DMS153 treated with DMSO at 0.1 percent for 48 hours (cell line): ENCODE data around the gene RASA3.

Experiments used
- DNase-seq: peaks from one replicate; lab custom pipeline; 2025; ENCODE audit not compliant: unreplicated experiment; lab: John Stamatoyannopoulos, UW

The RASA3 gene

DNA sequence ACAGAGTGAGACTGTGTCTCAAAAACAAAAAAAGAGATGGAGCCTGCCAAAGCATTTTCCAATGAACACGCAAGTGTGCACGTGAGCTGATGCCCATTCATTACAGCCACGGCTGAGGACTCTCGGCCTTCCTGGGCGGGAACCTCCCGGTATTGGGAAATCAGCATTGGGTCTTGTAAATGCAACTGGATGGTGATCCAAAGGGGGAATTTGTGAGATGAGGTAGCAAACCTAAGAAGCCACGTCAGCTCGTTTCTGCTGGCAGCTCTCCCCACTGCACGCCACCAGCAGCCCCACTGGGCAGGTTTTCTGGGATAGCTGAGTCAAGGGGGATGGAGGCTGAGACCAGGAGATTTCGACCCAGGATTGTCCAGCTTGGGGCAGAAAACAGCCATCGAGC is 170.0 kb downstream of the RASA3 start:
- no peak for DNase-seq

GRCh38 chr13:113960276-113960948 is 172.0 kb downstream of the RASA3 start:
- DNase-seq, result no peak

- DNase-seq, result no peak
Measured at GRCh38 chr13:113959198-113959597, 173.2 kb downstream of the RASA3 start.

DNA sequence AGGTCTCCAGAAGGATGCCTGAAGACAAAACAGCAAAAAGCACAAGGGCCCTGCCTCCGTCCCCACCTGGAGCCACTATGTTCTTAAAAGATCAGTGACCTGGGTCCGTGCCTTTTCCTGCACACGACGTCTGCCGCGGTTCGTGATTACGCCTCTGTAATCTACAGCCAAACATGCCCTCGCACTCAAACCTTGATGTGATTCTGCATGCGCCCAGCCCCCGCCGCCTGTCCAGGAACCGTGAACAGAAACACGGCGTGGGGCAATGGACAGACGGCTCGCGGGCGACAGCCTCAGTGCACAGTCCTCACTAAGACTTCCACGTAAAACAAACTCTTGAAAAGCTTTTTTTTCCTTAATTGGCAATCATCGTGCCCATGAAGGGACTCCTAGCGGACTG is 174.1 kb downstream of the RASA3 start:
- DNase-seq, result no peak

GRCh38 chr13:113956571-113956970 is 175.9 kb downstream of the RASA3 start:
- no peak for DNase-seq

DNA sequence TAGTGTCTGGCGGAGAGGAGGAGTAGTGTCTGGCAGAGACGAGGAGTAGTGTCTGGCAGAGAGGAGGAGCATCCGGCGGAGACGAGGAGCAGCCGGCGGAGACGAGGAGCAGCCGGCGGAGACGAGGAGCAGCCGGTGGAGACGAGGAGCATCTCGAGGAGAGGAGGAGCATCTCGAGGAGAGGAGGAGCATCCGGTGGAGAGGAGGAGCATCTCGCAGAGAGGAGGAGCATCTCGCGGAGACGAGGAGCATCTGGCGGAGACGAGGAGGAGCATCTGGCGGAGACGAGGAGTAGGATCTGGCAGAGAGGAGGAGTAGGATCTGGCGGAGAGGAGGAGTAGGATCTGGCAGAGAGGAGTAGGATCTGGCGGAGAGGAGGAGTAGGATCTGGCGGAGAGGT is 176.7 kb downstream of the RASA3 start:
- DNase-seq, result no peak

- no peak for DNase-seq
Measured at GRCh38 chr13:113955235-113955634, 177.2 kb downstream of the RASA3 start.

DNA sequence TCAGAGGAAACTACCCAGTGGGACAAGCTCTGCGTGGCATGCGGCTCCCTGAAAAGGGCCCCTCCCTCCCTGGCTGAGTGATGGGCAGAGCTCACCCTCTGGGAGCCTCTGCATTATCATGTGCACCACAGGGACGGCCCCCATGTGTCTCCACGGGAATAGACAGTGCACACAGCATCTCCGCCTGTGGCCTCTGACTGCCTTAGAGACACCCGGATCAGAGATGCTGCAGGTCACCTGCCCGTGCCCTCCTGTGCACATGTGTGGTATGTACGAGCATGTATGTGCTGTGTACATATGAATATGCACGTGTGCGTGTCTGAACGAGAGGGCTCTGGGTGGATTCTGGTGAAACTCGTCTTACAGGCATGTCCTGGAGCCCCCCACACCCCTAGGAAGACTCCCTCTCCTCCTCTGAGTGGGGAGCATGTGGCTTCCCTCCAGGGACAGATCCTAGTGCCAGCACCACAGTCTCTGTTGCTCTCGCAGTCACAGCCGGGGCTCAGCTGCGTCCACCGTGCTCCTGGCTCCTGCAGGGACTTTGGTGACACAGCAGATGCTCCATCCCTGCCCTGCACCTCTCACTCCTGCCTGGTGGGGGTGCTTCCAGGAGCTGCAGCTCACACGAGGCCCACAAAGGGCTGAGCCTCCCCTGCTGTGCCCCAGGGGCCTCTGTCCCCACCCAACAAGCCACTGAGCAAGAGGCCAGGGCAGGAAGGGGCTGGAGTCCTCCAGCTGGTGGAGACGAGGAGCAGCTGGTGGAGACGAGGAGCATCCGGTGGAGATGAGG is 178.2 kb downstream of the RASA3 start:
- DNase-seq, result no peak

GRCh38 chr13:113953561-113953960 is 178.9 kb downstream of the RASA3 start:
- no peak for DNase-seq

DNA sequence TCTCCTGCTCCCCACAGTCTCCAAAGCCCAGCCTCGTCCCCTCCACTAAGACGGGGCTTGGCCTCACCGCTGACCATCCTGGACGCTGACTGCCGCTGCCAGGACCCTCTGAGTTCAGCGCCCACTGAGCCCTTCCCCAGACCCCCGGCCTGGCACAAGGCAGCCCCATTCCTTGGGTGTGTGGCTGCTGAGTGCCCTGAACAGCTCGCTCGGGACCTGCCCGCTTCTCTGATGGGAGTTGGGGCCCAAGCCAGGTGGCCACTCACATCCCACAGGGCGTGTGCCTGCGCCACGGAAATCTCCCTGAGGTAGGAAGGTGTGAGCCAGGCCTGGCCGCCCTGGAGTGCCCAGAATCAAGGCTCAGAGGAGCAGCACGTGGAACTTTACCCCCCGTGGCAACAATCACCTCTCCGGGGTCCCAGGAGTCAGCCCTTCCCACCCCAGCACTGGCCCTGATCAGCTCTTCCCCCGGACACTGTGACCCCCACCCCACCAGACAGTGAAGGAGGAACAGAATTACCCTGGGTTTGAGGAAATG is 179.4 kb downstream of the RASA3 start:
- DNase-seq, result no peak

GRCh38 chr13:113952151-113952982 is 180.1 kb downstream of the RASA3 start:
- no peak for DNase-seq

GRCh38 chr13:113951246-113951999 is 181.0 kb downstream of the RASA3 start:
- DNase-seq, result peak; percentile 50

GRCh38 chr13:113950451-113951245 is 181.8 kb downstream of the RASA3 start:
- no peak for DNase-seq

DNA sequence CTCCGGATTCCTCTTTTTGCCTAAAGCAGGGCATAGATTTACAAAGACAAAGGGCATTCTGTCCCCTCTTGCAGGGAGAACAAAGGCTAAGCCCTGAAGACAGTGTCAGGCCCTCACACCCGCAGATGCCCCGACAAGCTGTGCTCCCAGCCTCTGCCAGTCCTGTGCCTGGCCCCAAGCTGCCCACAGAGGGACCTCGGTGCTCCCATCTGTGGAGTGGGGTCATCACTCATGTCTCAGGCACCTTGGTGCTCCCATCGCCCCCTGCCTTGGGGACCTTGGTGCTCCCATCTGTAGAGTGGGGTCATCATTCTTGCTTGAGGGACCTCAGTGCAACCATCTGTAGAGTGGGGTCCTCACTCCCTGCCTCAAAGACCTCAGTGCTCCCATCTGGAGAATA is 182.9 kb downstream of the RASA3 start:
- DNase-seq, result no peak

DNA sequence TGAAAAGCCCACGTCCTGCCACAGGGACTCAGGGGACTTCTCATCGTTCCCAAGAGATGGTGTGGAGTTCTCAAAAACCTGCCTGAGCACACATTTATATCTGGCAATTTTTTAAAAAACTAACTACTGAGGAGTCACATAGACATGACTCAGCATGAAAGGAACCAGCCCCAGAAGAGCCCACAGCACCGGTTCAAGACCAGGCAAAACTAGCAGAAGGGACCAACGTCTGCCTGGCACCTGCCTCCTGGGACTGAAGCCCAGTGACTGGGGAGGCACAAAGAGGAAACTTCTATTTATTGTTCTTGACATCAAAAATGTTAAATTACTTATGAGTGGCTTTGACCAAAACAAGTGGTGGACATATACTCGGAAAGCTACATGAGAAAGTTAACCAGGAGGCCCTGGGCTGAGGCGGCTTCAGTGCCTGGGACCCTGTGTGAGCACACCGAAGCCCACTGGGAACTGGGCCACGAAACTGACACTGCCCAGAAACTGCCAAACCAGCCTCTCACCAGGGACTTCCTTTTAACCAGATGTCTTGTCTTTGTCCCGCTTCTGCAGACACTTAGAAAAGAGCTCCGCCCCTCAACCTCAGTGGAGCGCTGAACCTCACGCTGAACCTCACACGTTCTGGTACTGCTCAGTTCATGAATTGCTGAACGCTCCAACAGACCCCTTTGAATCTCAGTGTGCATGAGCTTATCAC is 184.2 kb downstream of the RASA3 start:
- no peak for DNase-seq

DNA sequence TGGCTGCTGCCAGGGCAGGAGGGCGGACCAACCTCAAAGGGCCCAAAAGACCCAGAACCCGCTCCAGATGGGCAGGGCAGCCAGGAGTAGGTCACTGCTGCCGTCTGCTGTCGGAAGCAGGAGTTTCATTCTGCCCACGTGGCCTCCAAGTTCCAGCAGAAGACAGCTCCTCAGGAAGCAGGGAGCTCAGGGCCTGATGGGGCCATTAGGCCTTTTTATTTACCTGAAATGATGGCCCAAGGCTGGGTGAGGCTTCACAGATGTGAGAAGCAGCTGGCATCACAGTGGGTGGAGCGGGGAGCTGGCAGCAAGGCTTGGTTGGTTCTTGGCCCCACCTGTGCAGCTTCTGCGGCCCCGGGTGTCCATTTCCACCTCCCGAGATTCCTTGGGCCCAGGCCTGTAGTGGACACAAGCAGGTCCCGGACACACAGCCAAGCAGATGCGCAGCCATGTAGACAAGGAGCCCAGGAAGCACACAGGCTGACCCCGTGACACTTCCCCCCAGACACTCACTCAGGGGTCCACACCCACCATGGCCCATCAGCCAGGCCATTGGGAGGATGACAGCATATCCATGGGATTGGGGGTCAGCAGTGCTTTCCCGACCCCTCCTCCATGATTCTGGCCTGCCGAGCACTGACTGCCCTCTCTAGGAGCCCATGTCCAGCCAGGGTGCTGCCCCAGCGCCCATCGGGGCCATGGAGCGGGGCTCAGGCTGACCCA is 185.0 kb downstream of the RASA3 start:
- no peak for DNase-seq

DNA sequence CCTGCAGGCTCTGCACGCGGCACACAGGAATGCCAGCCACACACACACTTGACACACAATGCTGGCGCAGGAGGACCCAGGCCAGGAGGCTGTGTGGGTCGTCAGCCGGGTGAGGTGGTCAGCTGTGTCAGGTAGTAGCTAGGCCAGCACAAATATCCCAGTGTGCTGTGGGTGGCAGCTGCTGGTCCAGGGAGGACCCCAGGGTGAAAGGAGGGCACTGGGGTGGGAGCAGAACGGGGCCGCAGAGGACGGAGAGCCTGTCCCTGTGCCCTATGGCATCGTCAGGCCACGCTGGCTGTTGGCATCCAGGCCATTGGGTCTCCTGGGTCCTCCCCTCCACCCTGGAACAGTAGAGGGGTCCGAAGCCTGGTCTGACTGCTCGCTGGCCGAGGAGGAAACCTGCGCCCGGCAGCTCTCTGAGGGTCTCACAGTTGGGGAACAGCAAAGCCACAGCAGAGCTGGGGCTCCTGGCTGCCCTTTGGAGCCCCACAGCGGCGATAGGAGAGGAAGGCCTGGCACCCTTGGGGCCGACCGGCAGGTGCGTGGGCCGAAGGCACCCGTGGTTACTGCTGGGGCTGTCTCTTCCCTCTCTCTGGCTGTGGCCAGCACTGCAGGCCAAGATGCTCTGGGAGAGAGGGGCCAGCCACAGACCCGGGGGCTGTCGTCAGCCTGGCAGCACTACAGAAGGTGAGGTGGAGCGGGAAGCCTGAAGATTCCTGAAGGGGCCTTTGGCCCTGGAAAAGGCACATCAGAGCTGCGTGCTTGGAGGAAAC is 185.8 kb downstream of the RASA3 start:
- DNase-seq, result no peak

GRCh38 chr13:113945857-113946408 is 186.5 kb downstream of the RASA3 start:
- DNase-seq, result no peak
